ENCODE results near the gene MYO1E.
"Not testable (repeated sequence)": the region's sequence is repeated elsewhere in the genome, so short reads cannot be mapped to it uniquely, and the experiment has no call there.

Gene MYO1E

GRCh38 chr15:59291213-59291549, 81.5 kb downstream of the MYO1E start:
- no peak for DNase-seq (ENCODE audit: low spot score)

- no peak for DNase-seq (ENCODE audit: low spot score)
Measured at GRCh38 chr15:59290295-59291212, 82.1 kb downstream of the MYO1E start.

GRCh38 chr15:59289574-59289973, 83.1 kb downstream of the MYO1E start:
- no peak for DNase-seq (ENCODE audit: low spot score)

- peak; percentile 27 for DNase-seq (ENCODE audit: low spot score)
Measured at GRCh38 chr15:59283717-59284391, 88.8 kb downstream of the MYO1E start.

GRCh38 chr15:59282515-59283337, 89.9 kb downstream of the MYO1E start:
- DNase-seq (ENCODE audit: low spot score) = no peak

GRCh38 chr15:59281699-59282098, 91.0 kb downstream of the MYO1E start:
- DNase-seq (ENCODE audit: low spot score) = no peak

- DNase-seq (ENCODE audit: low spot score) = no peak
Measured at GRCh38 chr15:59280855-59281254, 91.8 kb downstream of the MYO1E start.

GRCh38 chr15:59280292-59280691, 92.4 kb downstream of the MYO1E start:
- DNase-seq (ENCODE audit: low spot score) = not testable (repeated sequence)

- no peak for DNase-seq (ENCODE audit: low spot score)
Measured at GRCh38 chr15:59279023-59279422, 93.6 kb downstream of the MYO1E start.

- no peak for DNase-seq (ENCODE audit: low spot score)
Measured at GRCh38 chr15:59278120-59278519, 94.6 kb downstream of the MYO1E start.

GRCh38 chr15:59276225-59277178, 96.2 kb downstream of the MYO1E start:
- no peak for DNase-seq (ENCODE audit: low spot score)

GRCh38 chr15:59274126-59274970, 98.3 kb downstream of the MYO1E start:
- DNase-seq (ENCODE audit: low spot score) = no peak

GRCh38 chr15:59273234-59273633, 99.4 kb downstream of the MYO1E start:
- DNase-seq (ENCODE audit: low spot score) = no peak

- no peak for DNase-seq (ENCODE audit: low spot score)
Measured at GRCh38 chr15:59271595-59272201, 101.0 kb downstream of the MYO1E start.

GRCh38 chr15:59268852-59269407, 103.7 kb downstream of the MYO1E start:
- no peak for DNase-seq (ENCODE audit: low spot score)

GRCh38 chr15:59268168-59268851, 104.4 kb downstream of the MYO1E start:
- no peak for DNase-seq (ENCODE audit: low spot score)

- DNase-seq (ENCODE audit: low spot score) = no peak
Measured at GRCh38 chr15:59266028-59266427, 106.6 kb downstream of the MYO1E start.

- no peak for DNase-seq (ENCODE audit: low spot score)
Measured at GRCh38 chr15:59262316-59262715, 110.4 kb downstream of the MYO1E start.

- DNase-seq (ENCODE audit: low spot score) = no peak
Measured at GRCh38 chr15:59260090-59260489, 112.6 kb downstream of the MYO1E start.
